C4-2B (cell line): ENCODE data around the gene FBXL2.

Experiments used
- CTCF ChIP-seq: fragments of 450-650 bp; conservative IDR thresholded peaks from 2 replicates; pipeline ENCODE4 v1.5.1; 2017; ENCODE audit warnings: mild to moderate bottlenecking
- ZFX ChIP-seq: fragments of 450-650 bp; IDR thresholded peaks from 2 replicates; pipeline ENCODE4 v1.6.1; 2017

DNA sequence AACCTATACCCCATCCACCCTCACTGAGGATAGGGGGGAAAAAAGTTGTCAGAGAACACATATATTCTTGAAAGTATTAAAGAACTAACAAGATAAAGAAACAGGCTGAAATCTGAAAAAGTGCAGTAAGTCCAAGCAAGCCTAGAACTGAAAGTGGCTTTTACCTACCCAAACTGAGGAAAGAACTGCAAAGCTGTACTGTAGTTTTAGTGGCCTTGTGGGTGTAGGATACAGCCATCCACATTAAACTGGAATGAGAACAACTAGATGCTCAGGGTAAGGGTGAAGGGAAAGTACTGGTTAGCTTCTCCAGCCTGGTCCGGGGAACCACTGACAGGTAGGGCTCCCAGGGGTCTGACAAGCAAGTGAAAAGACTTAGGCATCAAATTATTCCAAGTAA, 152.8 kb downstream of the FBXL2 start:
- TF ChIP-seq CTCF, result no peak
- TF ChIP-seq ZFX, result no peak
